Activated CD4-positive, alpha-beta memory T cell treated with anti-CD3 and anti-CD28 coated beads, Interleukin-2, amount 10 ng/mL, durations not matched to agents 7 days and 5 days (primary cell): ENCODE measurements around the gene SLX4IP. TPM values are rescaled to one million over a fixed set of nuclear protein-coding genes. Genes with fewer than 3 reads are reported as not detected.

Experiments
- CTCF ChIA-PET: fragments of 350-600 bp; sonication (Branson Sonifier 250); formaldehyde crosslinking; loops from one replicate; lab custom pipeline; 2021; ENCODE audit warnings: antibody characterized with exemption, inconsistent platforms; lab: Charles Lee
- POLR2A ChIA-PET: fragments of 350-600 bp; sonication (Branson Sonifier 250); formaldehyde crosslinking; loops from one replicate; lab custom pipeline; 2021; ENCODE audit warnings: antibody characterized with exemption; lab: Charles Lee
- DNase-seq: peaks from one replicate; pipeline ENCODE4 v3.0.0-alpha.2; 2020
- H3K27ac Mint-ChIP-seq: one replicate; pipeline ENCODE4 v1.8.0; 2021; ENCODE audit warnings: mild to moderate bottlenecking, mixed read lengths
- H3K27me3 Mint-ChIP-seq: one replicate; pipeline ENCODE4 v1.8.0; 2021; ENCODE audit warnings: mixed read lengths
- H3K36me3 Mint-ChIP-seq: one replicate; pipeline ENCODE4 v1.8.0; 2021; ENCODE audit warnings: low read depth, mixed read lengths
- H3K4me1 Mint-ChIP-seq: one replicate; pipeline ENCODE4 v1.8.0; 2021; ENCODE audit warnings: mixed read lengths
- H3K4me3 Mint-ChIP-seq: one replicate; pipeline ENCODE4 v1.8.0; 2021; ENCODE audit warnings: mild to moderate bottlenecking, mixed read lengths
- H3K9me3 Mint-ChIP-seq: one replicate; pipeline ENCODE4 v1.8.0; 2021; ENCODE audit warnings: mixed read lengths
- total RNA-seq, 2 experiments: library from RNA; stranded (reverse); gene quantifications; one replicate each; pipeline ENCODE4 v1.2.3, GENCODE V29; 2021

The SLX4IP gene
- total RNA-seq, 2 experiments from 2014 or later, result 6.2 TPM

- H3K4me1 Mint-ChIP-seq, result peaks cover 34% of the 10 kb centered on the region
- H3K36me3 Mint-ChIP-seq, result no peaks in the 10 kb centered on the region
- peak; percentile 55 for DNase-seq
- POLR2A ChIA-PET, result interaction anchor here (0.7 to 3.3 kb wide), 3 partner anchors 26 to 240 kb away, joined by 3 to 13 read pairs (median 3); partner anchors contain the start of genes MKKS and SLX4IP
- no peaks in the 10 kb centered on the region for H3K9me3 Mint-ChIP-seq
- H3K27ac Mint-ChIP-seq, result peak overlapping the region; percentile 50
- peak overlapping the region; percentile 53 for H3K4me3 Mint-ChIP-seq
- CTCF ChIA-PET, result interaction anchor here (0.7 to 1.6 kb wide), 3 partner anchors 9 to 241 kb away, joined by 3 to 6 read pairs (median 3); partner anchors contain the start of gene MKKS
- H3K27me3 Mint-ChIP-seq, result peaks cover 68% of the 10 kb centered on the region
These were observed 239.8 kb downstream of the SLX4IP start for GRCh38 chr20:10674684-10675449.

- DNase-seq, result no peak
- ChIA-PET CTCF (interaction anchor here (1.6 kb wide), 1 partner anchor 12 kb away, joined by 3 read pairs; no protein-coding TSS in a partner anchor), POLR2A (interaction anchor here (0.7 to 3.3 kb wide), 2 partner anchors 26 to 241 kb away, joined by 3 to 13 read pairs; partner anchors contain the start of genes MKKS and SLX4IP)
- Mint-ChIP-seq H3K9me3 (no peaks in the 10 kb centered on the region), H3K27me3 (peaks cover 64% of the 10 kb centered on the region), H3K4me3 (peak overlapping the region; percentile 53), H3K27ac (no peak overlapping the region), H3K4me1 (peaks cover 30% of the 10 kb centered on the region), H3K36me3 (no peaks in the 10 kb centered on the region)
These were observed 240.3 kb downstream of the SLX4IP start for GRCh38 chr20:10675450-10675848.

GRCh38 chr20:10676518-10676917 lies 241.4 kb downstream of the SLX4IP start:
- CTCF ChIA-PET, result interaction anchor here (0.9 to 1.4 kb wide), 2 partner anchors 21 kb away, joined by 3 read pairs; no protein-coding TSS in a partner anchor
- peaks cover 21% of the 10 kb centered on the region for H3K4me1 Mint-ChIP-seq
- H3K27me3 Mint-ChIP-seq, result peaks cover 59% of the 10 kb centered on the region
- no peak for DNase-seq
- H3K4me3 Mint-ChIP-seq, result no peak overlapping the region
- no peaks in the 10 kb centered on the region for H3K36me3 Mint-ChIP-seq
- H3K27ac Mint-ChIP-seq, result no peak overlapping the region
- no peaks in the 10 kb centered on the region for H3K9me3 Mint-ChIP-seq
- POLR2A ChIA-PET, result no interaction called here

Other genes with a start within 250 kb of the SLX4IP start
- under 1 TPM; 0.18 to 0.23 TPM for gene SNAP25, start 216.5 kb upstream of the SLX4IP start, total RNA-seq
- 1 to 10 TPM; 7.1 to 8.2 TPM for gene MKKS, start 1.1 kb upstream of the SLX4IP start, total RNA-seq
- gene JAG1, start 238.7 kb downstream of the SLX4IP start, total RNA-seq, result under 1 TPM; 0.15 to 0.30 TPM